ENCODE results near the gene FHIT.

DNA sequence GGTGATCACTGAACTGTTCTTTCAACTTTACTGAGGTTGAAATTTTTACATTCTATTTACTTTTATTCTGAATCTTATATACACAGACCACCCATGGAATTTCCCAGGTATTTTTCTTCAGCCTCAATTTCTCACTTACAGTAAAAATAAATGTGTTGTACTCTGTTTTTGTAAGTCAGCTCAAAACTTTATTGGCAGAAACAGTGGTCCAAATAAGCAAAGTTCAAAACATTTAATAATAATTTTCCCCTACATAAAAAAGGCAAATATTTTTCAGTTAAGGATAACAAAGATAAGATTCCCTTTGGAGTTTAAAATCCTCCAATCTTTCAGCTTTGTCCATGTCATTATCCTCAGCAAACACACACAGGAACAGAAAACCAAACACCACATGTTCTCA, 738.0 kb downstream of the FHIT start:
- TF ChIP-seq POLR2A (IDR thresholded peaks at IDR 0.05): no peak
- TF ChIP-seq, protein P1, sequence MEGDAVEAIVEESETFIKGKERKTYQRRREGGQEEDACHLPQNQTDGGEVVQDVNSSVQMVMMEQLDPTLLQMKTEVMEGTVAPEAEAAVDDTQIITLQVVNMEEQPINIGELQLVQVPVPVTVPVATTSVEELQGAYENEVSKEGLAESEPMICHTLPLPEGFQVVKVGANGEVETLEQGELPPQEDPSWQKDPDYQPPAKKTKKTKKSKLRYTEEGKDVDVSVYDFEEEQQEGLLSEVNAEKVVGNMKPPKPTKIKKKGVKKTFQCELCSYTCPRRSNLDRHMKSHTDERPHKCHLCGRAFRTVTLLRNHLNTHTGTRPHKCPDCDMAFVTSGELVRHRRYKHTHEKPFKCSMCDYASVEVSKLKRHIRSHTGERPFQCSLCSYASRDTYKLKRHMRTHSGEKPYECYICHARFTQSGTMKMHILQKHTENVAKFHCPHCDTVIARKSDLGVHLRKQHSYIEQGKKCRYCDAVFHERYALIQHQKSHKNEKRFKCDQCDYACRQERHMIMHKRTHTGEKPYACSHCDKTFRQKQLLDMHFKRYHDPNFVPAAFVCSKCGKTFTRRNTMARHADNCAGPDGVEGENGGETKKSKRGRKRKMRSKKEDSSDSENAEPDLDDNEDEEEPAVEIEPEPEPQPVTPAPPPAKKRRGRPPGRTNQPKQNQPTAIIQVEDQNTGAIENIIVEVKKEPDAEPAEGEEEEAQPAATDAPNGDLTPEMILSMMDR (IDR thresholded peaks at IDR 0.05): no peak
